ENCODE results near the gene PEX3.
A peak's percentile ranks its signal among the peaks of the same experiment; 100 is the strongest.
"Not testable (repeated sequence)": the region's sequence is repeated elsewhere in the genome, so short reads cannot be mapped to it uniquely, and the experiment has no call there.

Gene PEX3

DNA sequence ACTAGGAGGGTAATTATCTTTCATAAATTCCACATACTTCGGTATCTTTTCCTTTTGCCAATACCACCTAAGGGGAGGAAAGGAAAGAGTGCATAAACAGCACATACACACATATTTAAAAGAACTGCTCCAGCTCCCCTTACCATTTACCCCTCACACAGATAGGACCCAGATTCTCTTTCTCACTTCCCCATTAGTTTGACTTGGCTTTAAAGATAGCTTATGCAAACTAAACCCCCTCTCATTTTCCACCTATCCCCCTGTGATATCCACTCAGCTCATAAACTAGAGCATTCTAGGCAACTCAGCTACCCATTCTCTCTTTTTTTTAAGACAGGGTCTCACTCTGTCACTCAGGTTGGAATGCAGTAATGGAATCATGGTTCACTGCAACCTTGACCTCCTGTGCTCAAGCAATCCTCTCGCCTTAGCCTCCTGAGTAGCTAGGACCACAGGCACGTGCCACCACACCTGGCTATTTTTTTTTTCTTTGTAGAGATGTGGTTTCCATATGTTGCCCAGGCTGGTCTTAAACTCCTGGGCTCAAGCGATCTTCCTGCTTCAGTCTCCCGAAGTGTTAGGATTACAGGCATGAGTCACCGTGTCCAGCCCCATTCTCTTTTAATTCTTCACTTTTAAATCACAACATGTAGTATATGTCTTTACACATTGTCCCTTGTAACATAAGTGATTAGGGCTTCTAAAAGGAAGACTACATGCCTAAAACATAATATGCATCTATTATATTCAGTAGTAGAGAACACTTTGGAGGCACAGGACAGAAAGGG is 56.9 kb downstream of the PEX3 start:
- DNase-seq: no peak

DNA sequence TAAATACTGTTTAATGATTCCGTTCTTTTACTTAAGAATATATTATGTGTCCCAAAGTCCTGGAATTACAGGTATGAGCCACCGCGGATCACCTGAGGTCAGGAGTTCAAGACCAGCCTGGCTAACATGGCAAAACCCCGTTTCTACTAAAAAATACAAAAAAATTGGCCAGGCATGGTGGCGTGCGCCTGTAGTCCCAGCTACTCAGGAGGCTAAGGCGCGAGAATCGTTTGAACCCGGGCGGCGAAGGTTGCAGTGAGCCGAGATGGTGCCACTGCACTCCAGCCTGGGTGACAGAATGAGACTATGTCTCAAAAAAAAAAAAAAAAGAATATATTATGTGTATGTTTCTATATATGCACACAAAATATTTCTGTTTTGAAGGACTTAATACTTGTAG is 59.7 kb downstream of the PEX3 start:
- not testable (repeated sequence) for DNase-seq

DNA sequence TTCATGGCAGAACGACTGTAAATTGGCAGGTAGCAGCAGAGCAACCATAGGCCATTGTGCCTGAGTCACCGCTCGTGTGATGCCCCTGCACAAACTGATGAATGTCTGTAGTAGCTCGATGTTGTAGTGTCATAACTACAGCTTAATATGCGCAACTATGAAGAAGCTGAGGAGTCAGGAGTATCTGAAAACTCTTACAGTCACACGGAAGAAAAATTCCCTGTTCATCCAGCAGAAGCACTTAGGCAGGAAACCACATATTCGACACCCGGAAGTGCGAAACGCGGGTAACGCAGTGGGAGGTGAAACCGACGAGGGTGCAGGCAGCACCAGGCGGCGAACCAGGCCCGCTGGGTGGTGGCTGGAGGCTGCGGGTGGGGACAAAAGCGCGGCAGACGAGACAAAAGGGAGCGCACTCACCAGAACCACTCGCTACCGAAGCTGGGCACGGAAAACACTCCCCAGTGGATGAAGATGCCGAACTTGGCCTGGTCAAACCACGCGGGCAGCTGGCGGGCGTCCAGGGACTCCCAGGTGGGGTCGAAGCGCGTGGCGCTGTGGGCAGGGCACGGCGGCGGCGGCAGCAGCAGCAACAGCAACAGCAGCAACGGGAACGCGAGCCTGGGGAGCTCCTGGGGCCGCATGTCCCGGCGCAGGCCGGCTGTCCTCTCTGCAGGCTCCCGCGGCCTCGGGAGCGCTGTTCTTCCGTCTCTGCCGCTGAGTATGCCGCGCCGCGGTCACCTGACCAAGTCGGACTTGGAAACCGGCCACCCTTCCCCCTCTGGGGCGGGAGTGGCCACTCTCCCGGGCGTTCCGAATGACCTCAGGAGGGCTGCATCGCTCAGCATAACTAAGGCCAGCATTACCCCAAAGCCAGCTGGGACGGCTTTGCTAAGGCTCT is 60.6 kb downstream of the PEX3 start, which contains the start of gene FUCA2:
Gene FUCA2 (minus strand): TSS at position 730 of the 901 bp plus-strand sequence. CDS start 86 bp downstream, at position 644.
- peak; percentile 16 for DNase-seq

DNA sequence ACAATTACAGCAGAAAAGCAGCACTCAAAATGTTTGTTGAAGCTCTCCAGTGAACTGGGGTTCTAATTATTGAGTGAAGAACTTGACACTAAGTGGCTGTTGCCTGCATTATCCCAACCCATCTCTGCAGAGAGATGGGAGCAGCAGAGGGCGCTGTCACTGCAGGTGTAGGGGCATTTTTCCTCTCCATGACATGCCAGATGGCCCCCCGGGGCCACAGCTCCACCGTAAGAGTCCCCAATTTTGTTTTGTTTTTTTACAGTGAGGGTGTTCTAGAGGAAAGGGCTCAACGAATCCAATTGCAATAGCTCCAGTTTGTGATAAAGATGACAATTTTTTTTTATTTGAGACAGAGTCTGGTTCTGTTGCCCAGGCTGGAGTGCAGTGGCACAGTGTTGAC is 62.8 kb downstream of the PEX3 start:
- peak; percentile 16 for DNase-seq

DNA sequence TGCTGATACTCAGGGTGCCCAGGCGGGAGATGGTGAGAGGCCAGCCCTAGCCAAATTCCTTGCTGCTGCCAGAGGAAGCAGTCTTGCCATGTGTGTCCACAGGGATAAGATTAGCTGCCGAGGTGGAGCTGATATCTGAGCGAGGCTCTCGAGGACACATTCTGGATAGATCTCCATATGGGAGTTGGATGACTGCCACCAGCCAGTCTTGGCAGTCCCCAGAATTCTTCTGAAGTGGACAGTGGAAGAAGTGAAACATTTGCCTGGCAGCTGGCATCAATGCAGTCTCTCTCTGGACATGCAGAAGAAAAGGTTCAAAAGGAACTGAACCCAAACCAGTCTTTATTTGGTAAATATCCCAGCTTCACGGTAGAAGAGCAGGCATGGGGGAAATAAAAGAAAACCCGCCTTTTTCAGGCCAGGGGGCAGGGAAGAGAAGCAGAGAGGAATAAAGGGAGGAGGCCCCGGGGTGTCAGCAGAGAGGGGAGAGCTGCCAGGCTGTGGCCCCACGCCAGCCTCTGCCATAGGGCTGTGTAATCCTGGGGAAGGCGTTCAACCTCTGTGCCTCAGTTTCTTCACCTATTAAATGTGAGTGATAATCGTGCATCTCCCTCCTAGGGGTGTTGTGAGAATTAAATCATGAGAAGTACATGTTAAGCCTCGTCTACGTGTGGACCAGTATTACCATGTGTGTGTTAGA is 64.6 kb downstream of the PEX3 start:
- no peak for DNase-seq

DNA sequence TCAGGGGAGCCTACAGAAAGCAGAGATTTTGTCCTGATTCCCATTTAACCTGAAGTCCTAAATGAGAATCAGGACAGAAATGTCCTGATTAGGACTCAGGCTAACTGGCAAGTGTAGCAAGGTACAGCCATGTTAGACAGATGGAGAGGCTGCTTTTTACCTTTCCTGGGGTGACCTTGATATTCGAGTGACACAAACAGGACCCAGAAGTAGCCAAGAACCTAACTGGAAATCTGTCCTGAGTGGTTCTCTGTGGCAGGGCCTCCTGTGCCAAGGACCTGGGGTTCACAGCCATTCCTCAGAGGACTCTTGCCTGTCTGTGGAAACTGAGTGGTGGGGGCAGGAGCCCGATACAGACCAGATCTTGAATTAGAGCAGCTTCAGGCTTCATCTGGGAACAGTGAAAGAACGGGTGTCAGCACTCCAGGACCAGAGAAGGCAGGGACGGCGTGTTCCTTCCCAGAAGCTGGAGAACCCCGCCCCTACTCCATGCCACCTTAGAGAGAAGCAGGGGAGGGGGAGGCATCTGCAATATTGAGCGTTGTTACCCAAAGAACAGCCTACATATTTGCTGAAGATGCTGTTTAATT is 65.3 kb downstream of the PEX3 start:
- DNase-seq: no peak

DNA sequence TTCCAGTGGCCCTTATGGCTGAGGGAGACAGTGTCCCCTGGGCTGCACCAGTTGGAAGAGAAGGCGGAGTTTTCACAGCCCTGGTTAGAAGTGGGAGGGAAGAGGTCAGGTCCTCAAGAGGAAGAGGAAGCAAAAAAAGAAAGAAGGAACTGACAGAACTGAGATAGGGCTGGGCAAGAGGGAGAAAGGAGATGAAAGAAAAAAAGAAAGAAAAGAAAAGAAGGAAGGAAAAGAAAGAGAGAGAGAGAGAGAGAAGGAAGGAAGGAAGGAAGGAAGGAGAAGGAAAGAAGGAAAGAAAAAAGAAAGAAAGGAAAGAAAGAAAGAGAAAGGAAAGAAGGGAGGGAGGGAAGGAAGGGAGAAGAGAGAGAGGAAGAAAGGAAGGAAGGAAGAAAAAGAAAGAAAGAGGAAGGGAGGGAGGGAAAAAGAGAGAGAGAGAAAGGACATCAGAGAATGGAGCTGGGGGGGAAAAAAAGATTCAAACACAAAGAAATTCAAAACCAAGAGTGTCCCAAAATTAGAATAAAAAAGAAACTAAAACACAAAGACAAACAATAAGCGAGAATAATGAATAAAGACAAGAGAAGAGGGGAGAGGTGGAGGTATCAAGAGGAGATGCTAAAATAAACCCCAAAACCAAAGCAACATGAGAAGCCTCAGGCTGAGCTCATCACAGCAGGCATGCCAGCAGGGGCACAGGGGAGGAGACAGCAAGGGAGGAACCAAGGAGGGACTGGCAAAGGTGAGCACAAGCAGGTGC is 66.3 kb downstream of the PEX3 start:
- no peak for DNase-seq

DNA sequence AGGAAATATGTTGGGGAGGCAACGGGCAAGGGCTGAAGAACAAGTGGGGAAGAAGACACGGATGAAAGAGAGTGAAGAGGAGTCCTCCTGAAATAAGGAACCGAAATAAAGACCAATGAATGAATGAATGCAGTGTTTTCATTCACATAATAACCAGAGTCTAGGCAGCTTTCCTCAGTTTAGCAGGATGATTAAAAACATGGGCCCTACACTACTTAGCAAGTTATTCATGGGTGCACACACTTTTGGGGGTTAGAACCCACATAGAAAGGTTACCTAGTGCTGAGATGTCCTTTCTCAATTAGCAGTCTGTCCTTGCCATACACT is 66.8 kb downstream of the PEX3 start:
- DNase-seq: no peak

DNA sequence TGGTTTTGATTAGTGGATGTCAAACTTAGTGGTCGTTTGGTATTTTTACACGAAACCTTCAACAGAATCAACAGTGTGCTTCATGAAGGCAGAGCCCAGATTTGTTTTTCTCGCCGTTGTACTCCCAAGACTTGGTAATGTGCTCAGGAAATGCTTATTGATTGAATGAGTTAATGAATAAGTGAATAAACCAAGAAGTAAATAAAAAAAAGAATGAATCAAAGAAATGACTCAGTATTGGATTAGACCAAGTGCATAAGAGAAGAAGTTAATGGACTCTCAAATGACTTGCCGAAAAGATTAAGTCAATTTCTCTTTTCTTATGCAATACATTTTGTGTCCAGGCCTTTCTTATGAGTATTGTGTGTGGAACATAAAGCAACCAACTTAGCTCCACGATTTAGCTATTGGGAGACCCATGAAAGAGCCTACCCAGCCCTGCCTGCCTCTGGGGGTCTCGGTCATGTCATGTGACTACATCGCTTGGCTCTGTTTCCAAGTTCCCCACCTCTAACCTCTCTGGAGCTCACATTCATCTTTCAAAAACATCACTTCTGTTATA is 71.5 kb downstream of the PEX3 start:
- no peak for DNase-seq

DNA sequence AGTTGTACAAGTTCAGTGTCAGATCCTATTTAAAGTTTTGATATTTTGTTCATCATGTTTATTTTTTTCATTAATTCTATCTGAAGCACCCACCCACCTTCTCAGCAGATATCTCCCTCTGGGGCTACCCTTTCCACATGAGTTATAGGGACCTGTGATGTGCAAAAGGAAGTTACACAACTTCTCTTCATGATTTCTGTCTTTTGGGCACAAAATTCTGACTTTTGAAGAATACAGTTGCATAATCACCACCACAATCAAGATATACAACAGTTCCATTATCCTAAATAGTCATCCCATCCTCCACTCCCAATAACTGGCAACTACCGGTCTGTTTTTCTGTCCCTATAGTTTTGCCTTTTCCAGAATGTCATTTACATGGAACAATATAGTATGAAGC is 74.8 kb downstream of the PEX3 start:
- DNase-seq: no peak

DNA sequence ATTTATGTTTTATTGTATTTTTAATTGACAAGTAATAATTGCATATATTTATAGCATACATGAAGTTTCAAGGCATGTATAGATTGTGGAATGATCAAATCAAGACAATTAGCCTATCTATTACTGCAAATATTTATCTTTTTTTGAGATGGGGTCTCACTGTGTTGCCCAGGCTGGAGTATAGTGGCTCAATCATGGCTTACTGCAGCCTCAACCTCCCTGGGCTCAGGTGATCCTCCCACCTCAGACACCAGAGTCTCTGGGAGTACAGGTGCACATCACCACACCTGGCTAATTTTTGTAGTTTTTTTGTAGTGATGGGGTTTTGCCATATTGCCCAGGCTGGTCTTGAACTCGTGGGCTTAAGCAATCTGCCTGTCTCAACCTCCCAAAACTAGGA is 77.1 kb downstream of the PEX3 start:
- DNase-seq: no peak

DNA sequence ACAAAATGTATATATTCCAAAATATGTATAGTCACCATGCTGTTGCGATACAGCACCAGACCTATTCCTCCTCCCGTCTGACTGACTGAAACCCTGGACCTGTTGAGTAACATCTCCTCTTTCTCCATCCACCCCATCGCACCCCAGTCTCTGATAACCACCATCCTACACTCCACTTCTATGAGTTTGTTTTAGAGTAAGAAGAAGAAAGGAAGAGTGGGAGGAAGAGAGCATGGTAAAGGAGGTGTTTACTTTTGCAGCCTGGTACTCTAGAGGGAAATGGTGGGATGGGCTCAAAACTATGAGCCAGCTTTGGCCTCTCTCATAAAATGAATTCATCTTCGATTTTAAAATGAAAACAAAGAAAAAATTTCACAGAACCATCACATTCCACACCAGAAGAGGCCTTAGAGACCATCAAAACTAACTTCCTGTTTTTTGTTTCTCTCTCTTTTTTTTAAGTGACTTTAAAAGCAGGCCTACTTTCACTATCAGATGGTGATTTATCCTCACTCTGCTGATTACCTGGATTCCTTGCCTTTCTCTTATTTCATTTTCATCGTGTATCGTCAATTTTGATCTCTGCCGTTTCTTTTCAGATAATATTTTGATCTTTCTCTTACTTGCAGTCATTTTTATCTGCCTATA is 77.7 kb downstream of the PEX3 start:
- no peak for DNase-seq

DNA sequence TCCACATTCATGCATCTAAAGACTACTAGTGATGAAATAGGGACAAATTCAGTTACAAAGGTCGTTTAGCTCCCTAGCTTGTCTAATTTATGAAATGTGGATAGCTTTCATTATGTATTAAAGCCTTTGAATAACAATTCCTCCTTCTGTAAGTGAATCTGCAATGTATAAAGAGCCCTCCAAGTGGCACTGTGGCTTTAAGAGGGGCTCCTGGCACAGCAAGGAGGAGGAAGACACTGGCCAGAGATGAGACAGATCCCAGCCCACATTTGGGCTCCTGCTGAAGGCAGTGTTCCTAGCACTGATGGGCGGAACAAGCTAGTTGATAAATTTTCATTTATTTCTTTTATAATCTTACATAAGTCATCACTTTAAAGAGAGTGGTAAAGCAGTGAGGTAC is 78.5 kb downstream of the PEX3 start:
- DNase-seq: no peak

DNA sequence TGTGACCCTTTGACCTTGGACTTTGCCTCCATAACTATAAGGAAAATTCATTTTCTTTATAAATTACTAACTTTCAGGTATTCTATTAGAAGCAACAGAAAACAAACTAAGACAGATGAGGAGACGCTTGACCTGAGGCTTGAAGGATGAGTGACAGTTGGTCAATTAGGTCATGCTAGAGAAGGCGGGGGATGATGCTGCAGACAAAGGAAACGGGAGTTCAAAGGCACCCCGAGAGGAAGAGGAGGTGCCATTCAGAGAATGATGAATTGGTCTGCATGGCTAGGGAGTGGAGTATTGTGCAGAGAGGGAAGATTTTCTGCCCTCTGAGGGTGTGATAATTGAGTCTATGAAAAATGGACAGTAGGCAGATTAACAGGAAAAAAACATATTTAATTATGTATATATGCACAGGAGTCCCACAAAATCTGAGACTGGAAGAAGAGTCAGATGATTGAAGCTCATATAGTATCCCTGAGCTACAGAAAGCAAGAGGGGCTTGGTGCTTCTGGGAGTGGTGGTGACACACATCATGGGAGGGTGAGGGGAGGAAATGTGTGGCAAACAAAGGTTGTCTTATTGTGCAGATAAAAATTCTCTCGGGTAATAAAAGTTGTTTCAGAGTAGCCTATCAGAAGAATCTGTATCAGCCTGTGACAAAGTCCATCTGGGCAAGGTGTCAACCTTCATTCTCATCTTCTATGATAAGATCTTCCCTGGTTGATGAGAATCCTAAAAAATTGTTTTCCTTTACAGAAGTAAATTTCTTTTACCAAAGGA is 81.3 kb downstream of the PEX3 start:
- DNase-seq: no peak

DNA sequence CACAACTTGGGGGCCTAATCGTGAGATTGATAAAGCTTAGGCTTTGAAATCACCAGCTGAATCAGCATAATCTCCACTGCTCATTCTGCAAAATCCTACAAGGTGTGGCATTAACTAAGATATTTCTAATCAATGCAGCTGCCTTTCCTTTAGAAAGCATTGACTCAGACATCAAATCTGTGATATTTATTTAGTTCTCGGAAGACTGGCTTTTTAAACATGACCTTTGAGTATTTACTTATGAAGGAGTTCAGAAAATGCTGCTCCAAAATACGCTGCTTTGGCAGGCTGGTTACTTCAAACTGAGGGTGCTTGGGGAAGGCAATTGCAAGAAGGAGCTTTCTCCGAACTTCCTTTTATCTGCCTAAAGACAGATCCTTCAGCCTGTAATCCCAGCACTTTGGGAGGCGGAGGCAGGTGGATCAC is 84.6 kb downstream of the PEX3 start:
- no peak for DNase-seq

DNA sequence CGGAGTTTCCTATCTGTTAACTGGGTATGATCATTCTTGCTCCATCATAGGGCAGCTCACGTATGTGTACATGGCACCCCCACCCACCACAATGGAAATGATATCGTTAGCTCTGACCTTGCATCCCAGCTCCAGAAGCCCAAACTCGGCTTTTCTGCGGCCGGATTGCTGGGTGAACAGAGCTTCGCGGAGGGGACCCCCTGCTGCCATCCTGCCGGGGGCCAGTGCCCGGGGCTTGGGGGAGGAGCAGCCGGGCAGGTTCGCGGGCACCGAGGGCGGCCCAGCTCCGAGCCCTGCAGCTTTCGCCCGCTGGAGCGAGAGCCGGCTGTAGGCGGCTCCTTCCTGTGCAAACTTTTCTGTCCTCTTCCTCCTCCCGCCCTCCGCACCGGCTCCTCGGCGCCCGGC is 85.9 kb downstream of the PEX3 start:
- DNase-seq: no peak

DNA sequence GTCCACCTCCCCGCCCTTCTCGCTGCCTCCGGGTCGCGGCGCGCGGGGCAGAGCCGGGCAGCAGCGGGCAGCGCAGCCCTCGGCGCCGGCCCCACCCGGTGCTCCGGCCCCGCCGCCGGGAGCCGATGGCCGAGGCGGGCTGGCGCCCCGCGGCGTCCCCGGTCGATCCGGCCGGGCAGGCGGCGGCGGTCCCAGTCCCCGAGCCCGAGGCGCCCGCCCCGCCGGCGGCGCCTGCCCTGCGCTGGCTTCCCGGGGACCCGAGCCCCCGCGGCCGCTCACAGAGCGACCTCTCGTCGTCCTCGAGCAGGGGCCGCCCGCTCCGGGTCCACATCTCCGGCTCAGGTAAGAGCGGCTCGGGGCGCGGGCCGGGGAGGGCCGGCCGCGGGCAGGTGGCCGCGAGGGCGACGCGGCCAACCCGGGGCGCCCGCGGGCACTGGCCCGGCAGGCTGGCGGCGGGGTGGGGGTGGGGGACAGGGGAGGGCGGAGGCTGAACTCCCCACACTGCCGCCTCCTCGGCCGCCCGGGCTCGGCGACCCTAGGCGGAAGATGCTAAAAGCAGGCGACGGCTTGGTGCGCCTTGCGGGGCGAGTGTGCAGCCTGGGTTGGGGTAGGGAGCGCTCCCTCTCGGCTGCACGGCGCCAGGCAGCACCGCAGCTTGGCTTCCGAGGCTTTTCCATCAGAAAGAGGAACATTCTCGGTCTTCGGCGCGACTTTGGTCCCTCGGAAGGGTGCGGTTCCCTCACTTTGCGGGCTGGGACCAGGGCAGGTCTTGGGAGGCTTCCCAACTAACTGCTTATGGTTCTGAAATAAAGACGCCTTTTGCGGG is 86.5 kb downstream of the PEX3 start:
- no peak for DNase-seq

DNA sequence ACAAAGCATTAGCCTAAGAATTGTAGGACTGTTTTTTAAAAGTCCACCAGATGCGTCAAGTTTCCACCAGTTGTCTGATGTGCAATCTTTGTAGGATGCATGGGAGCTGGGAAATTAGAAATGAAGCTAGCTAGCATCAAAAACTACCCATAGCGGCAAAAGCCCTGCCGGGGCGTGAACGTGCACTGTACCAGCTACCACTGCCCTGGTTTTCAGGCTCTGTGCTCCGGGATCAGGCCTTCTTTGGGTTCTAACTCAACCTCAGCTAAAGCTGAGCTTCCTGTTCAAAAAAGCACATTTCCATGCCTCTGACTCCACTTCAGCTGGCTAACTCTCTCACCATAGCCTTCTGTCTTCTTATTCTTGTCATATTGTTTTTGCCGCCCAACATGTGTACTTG is 87.8 kb downstream of the PEX3 start:
- no peak for DNase-seq

DNA sequence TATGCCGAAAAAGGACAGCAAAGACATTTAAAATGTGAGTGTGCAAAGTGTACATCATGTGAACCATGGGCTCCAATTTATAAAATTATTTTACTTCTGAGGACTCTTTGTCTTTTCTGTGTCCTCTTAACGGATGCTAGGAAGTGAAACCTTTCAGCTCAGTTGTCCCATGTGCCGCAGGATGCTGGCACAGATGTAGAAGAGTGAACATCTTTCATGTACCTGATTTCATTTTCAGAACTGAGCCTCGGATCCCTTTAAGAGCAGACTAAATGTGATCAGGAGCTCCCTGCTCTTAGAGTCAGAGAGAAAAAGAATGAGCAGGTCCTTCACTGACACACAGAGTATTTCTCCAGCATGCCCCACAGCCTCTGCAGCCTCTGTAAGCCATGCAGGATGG is 88.5 kb downstream of the PEX3 start:
- no peak for DNase-seq

DNA sequence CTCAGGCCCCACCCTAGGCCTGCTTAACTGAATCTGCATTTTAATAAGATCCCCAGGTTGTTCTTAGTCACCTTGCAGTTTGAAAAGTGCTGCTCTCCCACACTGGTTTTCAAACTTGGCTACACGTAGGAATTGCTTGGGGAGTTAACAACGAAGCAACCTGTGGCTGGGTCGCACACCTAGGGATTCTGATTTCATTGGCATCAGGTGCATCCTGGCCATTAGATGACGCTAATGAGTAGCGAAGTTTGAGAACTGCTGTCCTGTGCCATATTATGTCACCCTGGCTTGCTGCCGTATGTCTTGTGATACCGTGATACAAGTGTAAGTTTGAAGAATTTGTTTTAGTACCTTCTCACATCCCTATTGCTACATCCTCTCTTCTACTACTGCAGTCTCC is 89.1 kb downstream of the PEX3 start:
- no peak for DNase-seq
